Renal cortex interstitium (tissue), 15 donors: ENCODE results near the gene LEFTY2. TPM values are rescaled to one million over a fixed set of nuclear protein-coding genes. Genes with fewer than 3 reads are reported as not detected.
A peak's percentile ranks its signal among the peaks of the same experiment; 100 is the strongest.
"Not testable (repeated sequence)": the region's sequence is repeated elsewhere in the genome, so short reads cannot be mapped to it uniquely, and the experiment has no call there.

Experiments
- DNase-seq, 11 donors: peaks; one replicate each; pipeline ENCODE4 v3.0.0-alpha.2; 2013; ENCODE audit warnings: low read depth in 9 of 11, low spot score in 4 of 11; ENCODE audit errors: extremely low read depth in 1 of 11
- long read RNA-seq, 16 experiments: transcript quantifications; one replicate each; lab custom pipeline, GENCODE V29; 2026
- polyA plus RNA-seq, 3 donors: library from polyadenylated mRNA; unstranded; fragments of 120-200 nt; gene quantifications; one replicate each; pipeline ENCODE4 v1.2.1, GENCODE V29; 2013; ENCODE audit not compliant: insufficient read length in 3 of 3

Gene LEFTY2, protein sequence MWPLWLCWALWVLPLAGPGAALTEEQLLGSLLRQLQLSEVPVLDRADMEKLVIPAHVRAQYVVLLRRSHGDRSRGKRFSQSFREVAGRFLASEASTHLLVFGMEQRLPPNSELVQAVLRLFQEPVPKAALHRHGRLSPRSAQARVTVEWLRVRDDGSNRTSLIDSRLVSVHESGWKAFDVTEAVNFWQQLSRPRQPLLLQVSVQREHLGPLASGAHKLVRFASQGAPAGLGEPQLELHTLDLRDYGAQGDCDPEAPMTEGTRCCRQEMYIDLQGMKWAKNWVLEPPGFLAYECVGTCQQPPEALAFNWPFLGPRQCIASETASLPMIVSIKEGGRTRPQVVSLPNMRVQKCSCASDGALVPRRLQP
- polyA plus RNA-seq, result 1 to 10 TPM in 1 of 3 donors, under 1 TPM in 2; 0.82 to 1.5 (median 0.89) TPM
- long read RNA-seq, donor 1, result 0 reads
- long read RNA-seq, donor 2, partial matches to known transcripts, result 0 of 1 reads
- long read RNA-seq, donor 2, other reads (novel, unspliced or antisense), result 0 of 1 reads
- long read RNA-seq, donor 3, result 0 reads
- long read RNA-seq, donor 4, result 0 reads
- long read RNA-seq, donor 5, result 0 reads
- long read RNA-seq, donor 6, result 0 reads
- long read RNA-seq, donor 7, result 0 reads
- long read RNA-seq, donor 8, partial matches to known transcripts, result 0 of 1 reads
- long read RNA-seq, donor 8, other reads (novel, unspliced or antisense), result 0 of 1 reads
- long read RNA-seq, donor 9, result 0 reads
- long read RNA-seq, donor 10, partial matches to known transcripts, result 0 of 1 reads
- long read RNA-seq, donor 10, other reads (novel, unspliced or antisense), result 0 of 1 reads
- long read RNA-seq, donor 11, partial matches to known transcripts, result 0 of 1 reads
- long read RNA-seq, donor 11, other reads (novel, unspliced or antisense), result 0 of 1 reads
- long read RNA-seq, donor 12, result 0 reads
- long read RNA-seq, donor 13, result 0 reads
- long read RNA-seq, donor 14, result 0 reads
- long read RNA-seq, donor 15, result 0 reads
- long read RNA-seq, donor 16, result 0 reads

DNA sequence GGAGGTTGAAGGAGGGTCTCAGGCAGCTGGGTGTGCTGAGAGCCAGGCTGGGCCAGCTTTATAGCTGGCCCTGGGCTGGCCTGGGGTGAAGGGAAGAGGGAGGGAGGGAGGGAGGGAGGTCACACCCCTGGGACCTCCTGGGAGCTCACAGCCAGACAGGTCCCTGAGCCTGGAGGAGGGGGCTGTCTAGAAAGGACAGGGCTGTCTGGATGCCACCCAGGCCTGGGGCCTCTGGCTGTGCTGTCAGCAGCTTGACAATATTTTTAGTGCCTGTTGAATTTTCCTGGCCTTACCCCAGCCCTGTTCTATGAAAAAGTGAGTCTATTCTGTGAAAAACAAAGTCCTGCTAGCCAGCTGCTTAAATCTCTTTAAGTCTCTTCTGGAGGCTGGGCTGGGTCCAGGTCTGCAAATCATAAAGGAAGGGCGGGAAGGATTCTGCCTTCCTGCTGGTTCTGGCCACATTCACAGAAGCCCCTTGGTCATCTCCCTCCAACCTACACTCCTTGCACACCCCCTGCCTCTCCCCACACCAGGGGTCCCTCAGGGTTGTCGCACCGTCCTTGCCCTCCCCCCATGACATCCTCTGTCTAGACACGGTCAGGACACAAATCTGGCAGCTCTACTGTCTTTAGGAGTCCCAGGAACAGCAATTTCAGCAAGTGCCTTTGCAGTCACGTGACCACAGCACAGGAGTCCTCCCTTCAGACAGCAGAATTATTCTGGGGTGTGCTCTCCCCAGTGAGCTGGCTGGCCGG lies at the start of gene LEFTY2:
TSS of gene LEFTY2 (minus strand) at position 34 of the 755 bp plus-strand sequence. CDS start 80 bp downstream, outside the sequence.
- DNase-seq, result no peak

DNA sequence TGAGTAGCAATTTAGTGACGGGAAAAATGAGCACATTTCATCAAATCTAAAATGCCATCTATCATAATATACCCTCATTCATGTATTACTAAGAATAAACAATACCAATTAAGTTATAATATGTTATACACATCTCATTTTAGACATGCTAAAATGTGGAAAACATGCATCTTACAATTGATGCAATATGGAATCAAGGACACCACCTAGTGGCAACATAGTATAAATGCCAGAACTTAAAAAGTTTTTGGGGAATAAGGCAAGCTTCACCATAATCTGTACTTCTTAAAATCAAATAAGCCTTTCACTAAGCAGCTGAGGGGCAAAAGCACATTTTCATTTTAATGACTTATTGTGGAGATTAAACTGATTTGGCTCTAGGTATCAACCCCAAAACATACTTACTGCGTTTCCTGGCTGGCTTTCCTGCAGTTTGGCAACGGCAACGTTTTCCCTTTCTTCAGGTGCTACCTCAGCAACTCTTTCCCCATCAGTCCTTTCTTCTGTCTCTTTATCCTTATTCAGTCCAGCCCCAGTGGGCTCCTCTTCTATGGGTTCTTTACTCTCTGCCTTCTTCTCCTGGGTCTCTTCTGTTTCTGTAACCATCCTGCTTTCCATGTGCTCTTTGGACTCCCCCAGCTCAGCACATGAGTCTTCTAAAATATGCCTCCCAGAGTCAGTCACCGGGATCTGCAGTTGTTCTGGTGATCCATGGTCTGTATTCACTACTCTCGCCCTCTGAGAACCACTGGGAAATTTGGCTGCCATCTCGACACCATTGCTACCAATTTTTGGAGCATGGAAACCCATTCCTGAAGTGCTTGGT lies 46.7 kb upstream of the LEFTY2 start:
- peak in 1 of 11 donors; percentile 43 for DNase-seq

GRCh38 chr1:225981714-225982113 lies 40.7 kb upstream of the LEFTY2 start:
- no peak for DNase-seq

DNA sequence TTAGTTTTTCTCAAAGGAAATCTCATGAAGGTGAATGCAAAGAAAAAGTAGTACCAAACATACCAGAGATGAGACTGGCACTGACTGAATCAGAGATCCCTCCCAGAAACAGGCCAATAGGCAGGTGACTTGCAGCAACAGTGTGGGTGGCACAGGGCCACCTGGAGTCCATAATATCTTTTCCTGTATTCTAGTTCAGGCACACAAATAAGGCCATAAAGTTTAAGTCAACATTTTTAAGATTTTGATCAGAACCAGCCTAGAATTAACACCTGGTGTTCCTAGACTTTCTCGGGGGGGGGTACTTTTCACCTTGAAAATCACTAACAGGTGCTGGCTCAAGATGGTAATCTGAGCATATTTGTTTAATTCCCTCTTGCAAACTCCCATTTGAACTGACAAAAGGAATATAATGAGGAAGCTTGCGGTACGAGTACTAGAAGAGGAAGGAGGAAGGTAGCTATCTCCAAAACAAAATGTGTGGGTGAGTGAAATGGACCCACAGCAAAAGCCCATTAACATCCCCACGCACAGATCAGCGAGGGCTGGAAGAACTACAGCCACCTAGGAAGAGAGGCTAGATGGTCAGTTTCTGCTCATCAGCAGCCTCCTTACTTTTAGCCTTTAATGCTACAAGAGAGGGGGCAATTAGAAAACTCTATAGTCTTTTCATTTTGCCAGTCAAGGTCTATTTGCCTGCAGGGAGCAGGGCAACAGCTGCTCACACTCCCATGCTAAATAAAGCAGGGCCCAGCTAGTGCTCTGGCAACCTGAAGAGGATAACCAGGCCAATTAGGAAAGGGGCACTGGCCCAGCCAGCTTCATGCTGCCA lies 39.2 kb upstream of the LEFTY2 start:
- DNase-seq, result no peak

DNA sequence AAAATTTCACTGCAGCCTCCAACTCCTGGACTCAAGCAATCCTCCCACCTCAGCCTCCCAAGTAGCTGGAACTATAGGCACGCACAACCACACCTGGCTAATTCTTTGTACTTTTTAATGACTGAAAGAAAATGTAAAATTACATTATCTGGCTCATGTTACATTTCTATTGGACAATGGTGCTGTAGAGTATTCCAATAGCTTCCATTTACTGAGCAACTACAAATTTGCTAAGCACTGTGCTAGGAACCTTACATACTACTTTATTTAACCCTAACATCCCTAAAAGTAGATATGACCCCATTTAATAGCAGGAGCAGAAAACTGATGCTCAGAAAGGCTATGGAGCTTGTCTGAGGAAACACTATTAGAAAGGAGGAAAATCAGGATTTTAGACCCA lies 38.4 kb upstream of the LEFTY2 start:
- DNase-seq, result no peak

- no peak for DNase-seq
Measured at GRCh38 chr1:225977937-225978748, 37.1 kb upstream of the LEFTY2 start.

DNA sequence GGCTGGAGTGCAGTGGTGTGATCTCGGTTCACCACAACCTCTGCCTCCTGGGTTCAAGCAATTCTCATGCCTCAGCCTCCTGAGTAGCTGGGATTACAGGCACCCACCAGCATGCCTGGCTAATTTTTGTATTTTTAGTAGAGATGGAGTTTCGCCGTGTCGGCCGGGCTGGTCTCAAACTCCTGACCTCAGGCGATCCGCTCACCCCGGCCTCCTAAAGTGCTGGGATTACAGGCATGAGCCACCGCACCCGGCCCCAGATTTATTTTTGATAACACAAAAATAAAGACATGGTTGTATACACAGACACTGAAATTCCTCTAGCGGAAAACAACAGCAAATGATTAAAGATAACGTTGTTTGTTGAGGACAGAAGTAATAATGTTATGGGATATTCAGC lies 34.1 kb upstream of the LEFTY2 start:
- not testable (repeated sequence) for DNase-seq

GRCh38 chr1:225974454-225974853 lies 33.4 kb upstream of the LEFTY2 start:
- no peak for DNase-seq

DNA sequence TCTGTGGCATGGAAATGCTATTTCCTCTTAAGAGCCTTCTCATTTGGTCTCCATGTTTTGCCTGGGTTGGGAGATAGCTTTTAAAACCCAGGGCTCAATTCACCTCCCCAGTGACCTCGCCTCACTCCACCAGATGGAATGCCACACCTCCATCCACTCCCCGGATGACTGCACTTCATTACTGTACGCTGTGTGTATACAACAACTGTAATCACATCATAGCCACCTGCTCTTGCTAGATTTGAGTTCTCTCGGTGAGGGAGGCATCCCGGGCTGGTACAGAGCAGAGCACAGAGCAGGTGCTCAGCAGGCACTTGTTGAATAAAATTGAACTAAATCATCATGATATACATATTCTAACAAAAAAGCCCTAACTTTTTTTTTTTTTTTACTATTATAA lies 32.1 kb upstream of the LEFTY2 start:
- DNase-seq, result peak in 9 of 11 donors; percentile 26 to 72 (median 51)

DNA sequence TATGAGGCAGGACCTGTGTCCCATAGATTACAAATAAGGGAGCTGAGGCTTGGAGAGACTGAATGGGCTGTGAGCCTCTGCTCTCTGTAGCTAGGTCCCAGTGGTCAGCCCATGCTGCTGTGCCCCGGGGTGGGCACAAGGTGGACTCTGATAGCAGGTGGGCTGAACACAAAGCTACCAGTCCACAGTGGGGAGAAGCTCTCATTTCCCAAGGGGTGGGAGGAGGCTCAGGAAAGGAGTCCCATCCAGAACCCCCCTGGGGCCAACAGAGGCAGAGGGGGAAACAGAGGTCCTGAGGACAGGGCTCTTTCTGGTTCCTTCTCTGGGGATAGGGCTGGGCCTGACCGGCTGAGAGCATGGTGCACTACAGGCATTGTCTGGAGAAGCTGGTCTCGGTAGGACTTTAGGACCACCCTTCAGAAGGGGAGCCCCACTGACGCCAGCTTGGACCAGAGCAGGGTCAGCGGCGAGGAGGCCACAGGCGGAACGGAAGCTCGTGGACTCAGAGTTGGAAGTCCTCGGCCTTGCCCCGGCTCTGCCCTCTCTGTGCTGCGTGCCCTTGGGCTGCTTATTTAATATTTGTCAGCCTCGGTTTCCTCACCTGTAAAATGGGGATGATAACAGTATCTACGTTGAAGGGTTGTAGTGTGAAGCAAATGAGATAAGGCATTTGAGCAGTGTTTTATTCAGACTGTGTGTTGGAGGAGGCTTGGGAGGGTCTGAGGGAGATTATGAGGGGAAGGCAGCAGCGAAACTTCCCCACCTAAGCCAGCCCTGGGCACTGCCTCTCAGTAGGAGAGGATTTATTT lies 31.5 kb upstream of the LEFTY2 start:
- no peak for DNase-seq

- DNase-seq, result not testable (repeated sequence)
Measured at GRCh38 chr1:225970592-225971157, 29.7 kb upstream of the LEFTY2 start.

GRCh38 chr1:225969751-225970150 lies 28.7 kb upstream of the LEFTY2 start:
- DNase-seq, result not testable (repeated sequence)

GRCh38 chr1:225965231-225965630 lies 24.2 kb upstream of the LEFTY2 start:
- no peak for DNase-seq

- DNase-seq, result no peak
Measured at GRCh38 chr1:225963735-225964530, 22.9 kb upstream of the LEFTY2 start.
